ENCODE measurements around the gene MRPL37.

MRPL37 gene

DNA sequence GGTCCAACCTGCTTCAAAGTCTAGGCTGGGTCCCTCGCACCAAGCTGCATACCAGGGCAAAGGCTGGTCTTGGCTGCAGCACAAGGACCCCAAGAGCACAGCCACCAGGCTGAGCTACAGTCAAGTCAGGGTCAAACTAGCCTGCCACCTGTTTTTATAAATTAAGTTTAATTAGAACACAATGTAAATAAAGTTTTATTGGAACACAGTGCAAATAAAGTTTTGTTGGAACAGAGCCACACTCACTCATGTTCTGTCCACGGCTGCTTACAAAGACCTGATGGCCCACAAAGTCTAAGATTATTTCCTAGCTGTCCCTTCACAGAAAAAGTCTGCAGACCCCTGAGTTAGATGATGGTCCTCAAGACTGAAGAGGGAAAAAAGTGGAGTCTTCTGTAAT, 66.2 kb downstream of the MRPL37 start:
- H3K9me3 ChIP-seq (ENCODE audit: control insufficient read depth, insufficient read depth, low read length): no peaks in the 10 kb centered on the region
- 0 out of 2 replicates have a peak, but pooled peaks cover 2% of the 10 kb centered on the region for H3K36me3 ChIP-seq (ENCODE audit: control insufficient read depth, insufficient read depth, low read length)
- no peak overlapping the region for H3K4me3 ChIP-seq (ENCODE audit: low read depth, low read length)
- H3K9ac ChIP-seq (ENCODE audit: low read depth, low read length): no peak overlapping the region
- no peaks in the 10 kb centered on the region for H3K27me3 ChIP-seq (ENCODE audit: control insufficient read depth, insufficient read depth, low read length)
- H3K27ac ChIP-seq (ENCODE audit: low read depth, low read length): no peak overlapping the region
- H3K4me1 ChIP-seq (ENCODE audit: control insufficient read depth, insufficient read depth, low read length): no peaks in the 10 kb centered on the region

- peaks cover under 1% of the 10 kb centered on the region; the same call in 1 of the 2 replicates for H3K4me1 ChIP-seq (ENCODE audit: control insufficient read depth, insufficient read depth, low read length)
- 0 out of 2 replicates have a peak, but pooled peaks cover 2% of the 10 kb centered on the region for H3K36me3 ChIP-seq (ENCODE audit: control insufficient read depth, insufficient read depth, low read length)
- no peak overlapping the region for H3K9ac ChIP-seq (ENCODE audit: low read depth, low read length)
- H3K27me3 ChIP-seq (ENCODE audit: control insufficient read depth, insufficient read depth, low read length): no peaks in the 10 kb centered on the region
- H3K4me3 ChIP-seq (ENCODE audit: low read depth, low read length): no peak overlapping the region
- no peak overlapping the region for H3K27ac ChIP-seq (ENCODE audit: low read depth, low read length)
- H3K9me3 ChIP-seq (ENCODE audit: control insufficient read depth, insufficient read depth, low read length): no peaks in the 10 kb centered on the region
These were observed 66.9 kb downstream of the MRPL37 start for GRCh38 chr1:54266908-54267307.
